SU-DHL-6 (cell line): ENCODE data around the gene DAAM2.

Source experiments
- H2AFZ ChIP-seq: fragments of 200-600 bp; sonication (generic); 2 replicates; pipeline ENCODE4 v1.6.1; 2014; ENCODE audit warnings: low read depth, mild to moderate bottlenecking, moderate library complexity, mixed read lengths, antibody characterized with exemption, low read length; ENCODE audit not compliant: severe bottlenecking
- H3F3A ChIP-seq: fragments of 200-600 bp; shearing (Covaris generic); 2 replicates; pipeline ENCODE4 v1.6.0; 2016; ENCODE audit warnings: antibody characterized with exemption, mild to moderate bottlenecking; ENCODE audit not compliant: insufficient read depth
- H3K27ac ChIP-seq: fragments of 200-600 bp; sonication (generic); 2 replicates; pipeline ENCODE4 v1.5.1; 2016; ENCODE audit warnings: low read depth, mild to moderate bottlenecking, low read length, moderate library complexity, mixed read lengths
- H3K27me3 ChIP-seq: fragments of 200-600 bp; sonication (generic), shearing (Covaris generic); 2 replicates; pipeline ENCODE4 v1.6.0; 2014; ENCODE audit warnings: mild to moderate bottlenecking, low read length
- H3K36me3 ChIP-seq: fragments of 200-600 bp; sonication (generic); 2 replicates; pipeline ENCODE4 v1.6.1; 2014; ENCODE audit warnings: mild to moderate bottlenecking, low read length, mixed read lengths
- H3K4me2 ChIP-seq: fragments of 300-600, 200-600 bp; shearing (Covaris generic), sonication (generic); 2 replicates; pipeline ENCODE4 v1.6.0; 2014; ENCODE audit warnings: low read length, low read depth, mild to moderate bottlenecking; ENCODE audit not compliant: poor library complexity, severe bottlenecking
- H3K4me3 ChIP-seq: fragments of 200-600 bp; sonication (generic); 2 replicates; pipeline ENCODE4 v1.5.1; 2014; ENCODE audit warnings: antibody characterized with exemption, low read length, mild to moderate bottlenecking, mixed read lengths; ENCODE audit not compliant: insufficient read depth, poor library complexity, severe bottlenecking
- H3K79me2 ChIP-seq: fragments of 200-600 bp; sonication (generic); 2 replicates; pipeline ENCODE4 v1.6.1; 2014; ENCODE audit warnings: mild to moderate bottlenecking, low read length, moderate library complexity; ENCODE audit not compliant: insufficient read depth
- H3K9ac ChIP-seq: fragments of 200-600 bp; sonication (generic); 2 replicates; pipeline ENCODE4 v1.7.0; 2014; ENCODE audit warnings: mild to moderate bottlenecking, low read length
- H3K9me2 ChIP-seq: fragments of 200-600 bp; sonication (generic); replicated peaks from 2 replicates; pipeline ENCODE4 v1.6.1; 2014; ENCODE audit warnings: low read length; ENCODE audit not compliant: insufficient read depth
- H3K9me3 ChIP-seq: fragments of 200-600 bp; sonication (generic); 2 replicates; pipeline ENCODE4 v1.6.1; 2014; ENCODE audit warnings: low read length, mixed read lengths; ENCODE audit not compliant: insufficient read depth
- H4K20me1 ChIP-seq: fragments of 200-600 bp; sonication (generic); 2 replicates; pipeline ENCODE4 v1.6.1; 2014; ENCODE audit warnings: low read depth, mild to moderate bottlenecking, antibody characterized with exemption, low read length, moderate library complexity, mixed read lengths
- CTCF ChIP-seq: fragments of 200-600 bp; sonication (generic); IDR thresholded peaks from one replicate; pipeline ENCODE4 v1.5.1; 2017; ENCODE audit warnings: antibody characterized with exemption, mild to moderate bottlenecking, low read length, moderate library complexity; ENCODE audit not compliant: insufficient read depth, poor library complexity, severe bottlenecking
- EZH2phosphoT487 ChIP-seq: fragments of 200-600 bp; sonication (generic), shearing (Covaris generic); conservative IDR thresholded peaks from 2 replicates; pipeline ENCODE4 v1.6.1; 2018; ENCODE audit warnings: mild to moderate bottlenecking, antibody characterized with exemption, low read length, moderate library complexity, mixed read lengths

DAAM2 gene

DNA sequence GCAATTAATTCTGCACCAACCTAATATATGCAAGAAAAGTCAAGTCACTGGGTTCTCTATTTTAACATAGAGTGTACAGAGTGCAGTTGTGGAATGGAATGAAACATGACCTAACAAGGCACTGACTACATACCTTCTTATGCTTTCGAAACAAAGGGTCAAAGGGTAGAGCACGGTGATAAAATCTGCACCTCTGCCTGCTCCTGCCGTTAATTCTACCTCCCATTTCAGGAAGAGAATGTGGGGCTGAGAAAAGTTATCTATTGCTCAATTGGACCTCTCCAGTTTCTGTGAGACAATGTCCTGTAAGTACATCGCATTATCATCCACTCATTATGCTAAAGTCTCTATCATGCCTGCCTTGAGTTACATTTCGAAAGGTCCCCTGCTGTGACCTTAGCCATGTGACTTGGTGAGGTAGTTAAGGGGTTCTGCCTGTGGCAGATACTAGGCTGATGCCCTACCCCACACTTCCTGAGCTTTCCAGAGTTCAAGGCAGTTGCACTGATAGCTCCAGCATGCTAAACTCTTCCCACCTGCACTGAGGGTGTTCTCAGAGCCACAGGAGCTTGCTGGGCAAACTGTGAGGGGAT is 156.1 kb downstream of the DAAM2 start:
- H3K4me3 ChIP-seq, result no peak overlapping the region
- H3K27ac ChIP-seq, result no peak overlapping the region
- H3K4me2 ChIP-seq, result no peak overlapping the region
- H3K9me3 ChIP-seq, result no peaks in the 10 kb centered on the region
- TF ChIP-seq EZH2phosphoT487 (no peak), CTCF (no peak)
- H4K20me1 ChIP-seq, result no peaks in the 10 kb centered on the region
- H3K9ac ChIP-seq, result no peak overlapping the region
- H3K36me3 ChIP-seq, result no peaks in the 10 kb centered on the region
- H2AFZ ChIP-seq, result no peak overlapping the region
- H3K27me3 ChIP-seq, result no peaks in the 10 kb centered on the region
- no peaks in the 10 kb centered on the region for H3F3A ChIP-seq
- H3K79me2 ChIP-seq, result no peaks in the 10 kb centered on the region
- H3K9me2 ChIP-seq, result no peaks in the 10 kb centered on the region

DNA sequence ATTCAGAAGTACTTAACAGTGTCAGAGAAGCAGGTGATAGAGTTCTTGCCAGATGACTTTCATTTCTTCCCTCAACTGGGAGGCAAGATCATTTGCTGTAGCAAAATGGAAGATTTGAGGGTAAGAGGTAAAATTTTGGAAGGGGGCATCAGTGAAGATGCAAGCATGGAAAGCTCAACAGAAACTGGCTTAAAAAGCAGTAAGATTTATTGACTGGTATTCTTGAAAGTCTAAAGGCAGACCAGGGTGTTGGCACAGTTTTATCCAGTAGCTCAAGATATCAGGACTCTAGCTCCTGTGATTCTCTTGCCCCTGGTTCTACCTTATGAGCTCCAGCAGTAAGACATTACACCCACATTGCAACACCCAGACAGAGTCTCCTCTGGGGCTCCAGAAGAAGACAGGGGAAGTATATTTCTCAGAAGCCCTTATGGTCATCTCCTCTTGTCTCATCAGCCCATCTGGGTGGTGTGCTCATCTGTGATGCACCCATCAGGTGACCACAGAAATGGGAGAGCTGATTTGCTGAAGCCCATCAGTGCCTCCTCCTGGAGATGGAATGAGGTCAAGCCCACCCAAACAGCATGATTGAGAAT is 158.0 kb downstream of the DAAM2 start:
- H3K4me2 ChIP-seq, result no peak overlapping the region
- H3K4me3 ChIP-seq, result no peak overlapping the region
- H3K27me3 ChIP-seq, result no peaks in the 10 kb centered on the region
- H3F3A ChIP-seq, result no peaks in the 10 kb centered on the region
- no peaks in the 10 kb centered on the region for H3K36me3 ChIP-seq
- no peak overlapping the region for H3K9ac ChIP-seq
- no peaks in the 10 kb centered on the region for H3K9me2 ChIP-seq
- TF ChIP-seq CTCF, result no peak
- TF ChIP-seq EZH2phosphoT487, result no peak
- no peaks in the 10 kb centered on the region for H3K9me3 ChIP-seq
- H4K20me1 ChIP-seq, result no peaks in the 10 kb centered on the region
- H3K27ac ChIP-seq, result no peak overlapping the region
- no peaks in the 10 kb centered on the region for H3K79me2 ChIP-seq
- H2AFZ ChIP-seq, result no peak overlapping the region

DNA sequence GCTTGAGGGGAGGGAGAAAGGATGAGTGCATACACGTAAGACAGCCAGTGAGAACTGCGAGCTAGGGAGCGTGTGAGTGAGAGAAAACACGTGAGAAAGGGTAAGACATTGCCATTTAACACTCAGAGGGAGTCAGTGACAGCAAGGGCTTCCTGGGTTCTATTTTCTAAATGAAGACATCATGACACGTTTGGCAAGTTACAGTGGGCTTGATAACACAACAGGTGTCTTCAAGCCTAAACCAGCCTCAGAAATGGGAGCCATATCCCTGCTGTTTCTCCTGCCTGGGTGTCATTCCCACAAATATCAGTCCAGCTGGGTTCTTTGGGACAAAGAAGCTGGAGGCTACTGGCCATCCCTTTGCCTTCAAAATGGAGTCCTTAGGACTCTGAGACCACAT is 159.0 kb downstream of the DAAM2 start:
- H3K79me2 ChIP-seq, result no peaks in the 10 kb centered on the region
- no peak overlapping the region for H2AFZ ChIP-seq
- H3K9me3 ChIP-seq, result no peaks in the 10 kb centered on the region
- no peaks in the 10 kb centered on the region for H3K9me2 ChIP-seq
- no peak overlapping the region for H3K9ac ChIP-seq
- H3K4me2 ChIP-seq, result no peak overlapping the region
- TF ChIP-seq CTCF (no peak), EZH2phosphoT487 (no peak)
- no peak overlapping the region for H3K4me3 ChIP-seq
- no peaks in the 10 kb centered on the region for H3K27me3 ChIP-seq
- no peak overlapping the region for H3K27ac ChIP-seq
- H3F3A ChIP-seq, result no peaks in the 10 kb centered on the region
- H4K20me1 ChIP-seq, result no peaks in the 10 kb centered on the region
- H3K36me3 ChIP-seq, result no peaks in the 10 kb centered on the region
